Kidney epithelial cell (primary cell): ENCODE data around the gene KHDC3L. TPM values are rescaled to one million over a fixed set of nuclear protein-coding genes. Genes with fewer than 3 reads are reported as not detected.
"Not testable (repeated sequence)": the region's sequence is repeated elsewhere in the genome, so short reads cannot be mapped to it uniquely, and the experiment has no call there.

ENCODE experiments used
- DNase-seq: peaks from one replicate; pipeline ENCODE4 v3.0.0-alpha.2; 2010; ENCODE audit warnings: low read depth
- H3K27me3 ChIP-seq: 2 replicates; pipeline ENCODE4 v1.6.0; 2011; ENCODE audit warnings: low read length; ENCODE audit not compliant: control insufficient read depth, insufficient read depth
- H3K36me3 ChIP-seq: 2 replicates; pipeline ENCODE4 v1.5.1; 2011; ENCODE audit warnings: low read length; ENCODE audit not compliant: control insufficient read depth, insufficient read depth
- H3K4me3 ChIP-seq: 2 replicates; pipeline ENCODE4 v1.5.1; 2011; ENCODE audit warnings: low read depth, mild to moderate bottlenecking, control low read depth, low read length
- total RNA-seq: library from RNA; depleted of rRNA; stranded (reverse); fragments of >200 nt; gene quantifications from 2 replicates; pipeline ENCODE4 v1.2.3, GENCODE V29; 2015
- TF ChIP-seq, protein P1 (sequence below): IDR thresholded peaks from 2 replicates; pipeline ENCODE4 v1.5.1; 2011; ENCODE audit warnings: mild to moderate bottlenecking, moderate library complexity, low read length, control low read depth, inconsistent platforms; ENCODE audit not compliant: insufficient read depth, poor library complexity, severe bottlenecking

KHDC3L gene
- total RNA-seq, 1 donor from 2014 or later, result not detected

- Histone ChIP-seq H3K36me3 (no peaks in the 10 kb centered on the region), H3K4me3 (peak overlapping the region; percentile 47), H3K27me3 (no peaks in the 10 kb centered on the region)
- DNase-seq, result no peak
- TF ChIP-seq, protein P1, sequence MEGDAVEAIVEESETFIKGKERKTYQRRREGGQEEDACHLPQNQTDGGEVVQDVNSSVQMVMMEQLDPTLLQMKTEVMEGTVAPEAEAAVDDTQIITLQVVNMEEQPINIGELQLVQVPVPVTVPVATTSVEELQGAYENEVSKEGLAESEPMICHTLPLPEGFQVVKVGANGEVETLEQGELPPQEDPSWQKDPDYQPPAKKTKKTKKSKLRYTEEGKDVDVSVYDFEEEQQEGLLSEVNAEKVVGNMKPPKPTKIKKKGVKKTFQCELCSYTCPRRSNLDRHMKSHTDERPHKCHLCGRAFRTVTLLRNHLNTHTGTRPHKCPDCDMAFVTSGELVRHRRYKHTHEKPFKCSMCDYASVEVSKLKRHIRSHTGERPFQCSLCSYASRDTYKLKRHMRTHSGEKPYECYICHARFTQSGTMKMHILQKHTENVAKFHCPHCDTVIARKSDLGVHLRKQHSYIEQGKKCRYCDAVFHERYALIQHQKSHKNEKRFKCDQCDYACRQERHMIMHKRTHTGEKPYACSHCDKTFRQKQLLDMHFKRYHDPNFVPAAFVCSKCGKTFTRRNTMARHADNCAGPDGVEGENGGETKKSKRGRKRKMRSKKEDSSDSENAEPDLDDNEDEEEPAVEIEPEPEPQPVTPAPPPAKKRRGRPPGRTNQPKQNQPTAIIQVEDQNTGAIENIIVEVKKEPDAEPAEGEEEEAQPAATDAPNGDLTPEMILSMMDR, result no peak
Measured at GRCh38 chr6:73388433-73388799, 26.0 kb downstream of the KHDC3L start.

- no peaks in the 10 kb centered on the region for H3K27me3 ChIP-seq
- H3K36me3 ChIP-seq, result no peaks in the 10 kb centered on the region
- TF ChIP-seq, protein P1, result peak; percentile 82
- no peak for DNase-seq
- peak overlapping the region; percentile 47 for H3K4me3 ChIP-seq
Measured at GRCh38 chr6:73388800-73389512, 26.5 kb downstream of the KHDC3L start.

GRCh38 chr6:73389854-73390253 lies 27.4 kb downstream of the KHDC3L start:
- no peaks in the 10 kb centered on the region for H3K27me3 ChIP-seq
- no peak overlapping the region for H3K4me3 ChIP-seq
- TF ChIP-seq, protein P1, result no peak
- H3K36me3 ChIP-seq, result no peaks in the 10 kb centered on the region
- DNase-seq, result no peak

DNA sequence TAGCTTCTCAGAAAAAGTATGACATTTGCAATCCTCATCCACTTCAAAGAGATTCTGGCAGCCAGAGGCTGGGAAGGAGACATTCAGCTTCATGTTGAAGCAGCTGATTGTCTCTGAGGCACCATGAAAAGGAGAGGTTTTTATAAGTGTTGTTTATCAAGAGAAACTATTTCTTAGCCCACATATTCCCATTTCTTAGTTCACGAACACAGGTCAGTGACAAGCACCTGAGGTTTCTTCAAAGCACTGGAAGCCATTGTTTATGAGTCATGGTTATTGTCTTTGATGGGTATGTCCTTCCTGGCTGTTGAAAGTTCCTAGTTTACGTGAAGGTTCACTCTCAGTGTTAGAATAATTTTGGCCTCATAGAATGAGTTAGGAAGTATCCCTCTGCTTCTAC lies 29.2 kb downstream of the KHDC3L start:
- Histone ChIP-seq H3K4me3 (no peak overlapping the region), H3K27me3 (no peaks in the 10 kb centered on the region), H3K36me3 (no peaks in the 10 kb centered on the region)
- TF ChIP-seq, protein P1, result no peak
- DNase-seq, result no peak

DNA sequence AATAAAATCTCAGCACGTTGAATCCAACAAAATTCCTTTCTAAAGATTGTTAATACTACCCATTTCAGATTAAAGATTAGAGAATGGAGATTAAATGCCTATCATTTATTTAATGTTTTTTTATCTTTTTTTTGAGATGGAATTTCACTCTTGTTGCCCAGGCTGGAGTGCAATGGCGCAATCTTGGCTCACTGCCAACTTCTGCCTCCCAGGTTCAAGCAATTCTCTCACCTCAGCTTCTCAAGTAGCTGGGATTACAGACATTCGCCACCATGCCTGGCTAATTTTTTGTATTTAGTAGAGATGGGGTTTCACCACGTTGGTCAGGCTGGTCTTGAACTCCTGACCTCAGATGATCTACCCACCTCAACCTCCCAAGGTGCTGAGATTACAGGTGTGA lies 29.7 kb downstream of the KHDC3L start:
- H3K36me3 ChIP-seq, H3K4me3 ChIP-seq, H3K27me3 ChIP-seq, DNase-seq: not testable (repeated sequence)

- TF ChIP-seq, protein P1, result no peak
- no peak overlapping the region for H3K4me3 ChIP-seq
- no peaks in the 10 kb centered on the region for H3K27me3 ChIP-seq
- no peaks in the 10 kb centered on the region for H3K36me3 ChIP-seq
- no peak for DNase-seq
Measured at GRCh38 chr6:73393278-73393677, 30.8 kb downstream of the KHDC3L start.
